SKM-1 treated with dmso at 0.1 percent for 144 hours (cell line): ENCODE results near the gene METTL24.
"Not testable (repeated sequence)": the region's sequence is repeated elsewhere in the genome, so short reads cannot be mapped to it uniquely, and the experiment has no call there.

Experiments used
- DNase-seq: peaks from one replicate; lab custom pipeline; 2025; ENCODE audit not compliant: unreplicated experiment; lab: John Stamatoyannopoulos, UW

The METTL24 gene

DNA sequence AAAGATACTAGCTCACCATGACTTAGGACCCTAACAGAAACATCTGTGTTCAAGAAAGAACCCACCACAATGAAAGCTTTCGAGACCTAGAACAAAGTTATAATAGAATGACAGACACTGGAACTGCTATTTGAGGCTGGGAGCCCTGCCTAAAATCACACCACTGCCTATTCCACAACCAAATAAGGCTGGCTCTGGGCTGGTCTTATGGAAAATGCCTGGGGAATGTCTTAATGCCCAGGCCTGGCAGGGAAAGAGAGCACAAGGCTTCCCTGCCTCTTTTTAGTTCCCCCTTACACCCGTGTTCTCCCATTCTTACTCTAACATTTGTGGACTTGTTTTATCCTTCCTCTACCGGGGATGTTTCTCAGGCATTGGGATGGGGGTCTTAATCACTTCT is 5.6 kb upstream of the METTL24 start:
- no peak for DNase-seq

DNA sequence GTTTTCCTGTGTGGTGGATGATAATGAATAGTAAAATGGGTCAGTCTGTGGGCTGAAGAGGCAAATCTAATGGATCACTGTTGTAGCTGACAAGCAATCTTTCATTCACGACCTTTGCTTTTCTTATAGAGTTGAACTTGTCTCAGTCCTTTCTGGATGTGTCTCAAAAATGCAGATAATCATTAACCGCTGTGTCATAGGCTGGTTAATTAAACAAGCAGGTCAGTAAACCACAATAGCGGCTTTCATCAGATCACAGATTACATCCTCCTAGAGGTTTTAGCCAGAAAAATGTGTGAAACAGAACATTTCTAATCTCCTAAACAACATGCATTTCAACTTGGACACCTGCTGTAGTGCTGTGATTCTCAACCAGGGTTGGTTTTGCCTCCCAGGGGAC is 2.5 kb upstream of the METTL24 start:
- no peak for DNase-seq

DNA sequence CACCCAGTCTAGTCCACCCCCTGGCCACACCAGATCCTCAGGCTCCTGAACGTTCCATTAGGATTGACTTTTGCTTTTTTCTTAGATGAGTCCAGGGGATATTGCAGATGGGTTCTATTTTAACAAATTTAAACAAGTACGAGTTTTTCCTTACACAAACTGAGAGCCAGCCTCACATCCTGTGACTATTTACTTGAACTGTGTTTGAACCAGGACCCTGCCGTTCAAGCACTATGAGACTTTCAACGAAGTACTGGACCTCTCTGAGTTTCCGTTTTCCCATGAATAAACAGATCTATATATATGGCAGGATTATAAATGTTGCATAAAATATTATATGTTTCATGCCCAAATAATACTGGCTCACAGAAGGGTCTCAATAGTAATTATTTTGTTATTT is 1.4 kb upstream of the METTL24 start:
- DNase-seq: no peak

GRCh38 chr6:110358553-110359160 is 508 bp upstream of the METTL24 start:
- no peak for DNase-seq

GRCh38 chr6:110357298-110357663 is 868 bp downstream of the METTL24 start:
- no peak for DNase-seq

- no peak for DNase-seq
These were observed 1.4 kb downstream of the METTL24 start for GRCh38 chr6:110356778-110357177.

DNA sequence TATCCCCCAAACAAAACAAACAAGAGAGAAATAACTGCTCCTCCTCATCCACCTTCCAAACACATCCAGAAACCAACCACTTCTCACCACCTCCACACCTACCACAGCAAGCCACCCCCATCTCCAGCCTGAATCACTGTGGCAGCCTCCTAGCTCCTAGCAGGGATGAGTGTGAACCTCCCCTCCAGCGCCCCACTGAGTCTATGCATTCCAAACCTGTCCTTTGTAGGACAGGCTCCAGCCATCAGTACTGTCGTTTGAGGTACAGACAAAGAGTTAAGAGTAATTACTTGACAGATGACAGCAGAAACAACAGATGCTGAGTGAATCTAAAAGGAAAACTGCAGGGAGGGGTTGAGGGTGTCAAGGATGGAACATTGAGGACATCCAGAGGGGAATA is 2.4 kb downstream of the METTL24 start:
- DNase-seq: no peak

DNA sequence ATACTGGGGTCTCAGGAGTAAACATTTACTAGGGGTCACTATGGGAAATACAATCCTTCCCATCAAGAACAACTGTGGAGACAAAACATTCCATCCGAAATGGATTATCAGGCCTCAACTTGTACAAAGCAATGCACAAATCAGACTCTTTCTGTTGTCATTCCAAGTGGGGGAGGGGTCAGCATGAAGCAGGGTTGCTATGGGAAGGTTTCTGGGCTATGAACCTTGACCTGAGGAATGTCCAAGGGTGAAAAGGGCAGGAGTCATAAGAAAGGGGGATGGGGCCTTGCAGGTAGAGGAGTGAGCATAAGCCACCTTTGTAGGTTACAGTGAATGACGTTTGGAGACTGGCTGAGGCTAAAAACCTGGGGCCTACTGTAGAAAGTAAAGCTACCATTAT is 3.1 kb downstream of the METTL24 start:
- no peak for DNase-seq

DNA sequence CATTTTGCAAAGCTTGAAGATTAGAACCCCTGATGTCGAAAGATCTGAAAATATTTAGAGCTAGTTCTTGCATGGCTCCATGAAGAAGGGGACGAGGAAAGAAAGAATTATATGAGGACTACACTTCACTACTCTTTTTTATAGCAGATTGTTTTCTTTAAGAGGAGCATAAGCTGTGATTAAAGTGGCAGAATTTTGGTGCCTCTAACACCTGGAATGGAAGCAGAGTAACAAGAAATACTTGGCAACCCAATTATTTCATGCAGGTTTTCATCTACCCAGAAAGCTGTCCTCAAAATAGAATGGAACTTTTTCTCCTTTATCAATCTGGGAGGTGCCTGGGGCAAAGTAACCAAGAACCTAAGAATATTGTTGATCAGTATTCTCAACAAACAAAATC is 4.0 kb downstream of the METTL24 start:
- no peak for DNase-seq

GRCh38 chr6:110353457-110354001 is 4.6 kb downstream of the METTL24 start:
- no peak for DNase-seq

DNA sequence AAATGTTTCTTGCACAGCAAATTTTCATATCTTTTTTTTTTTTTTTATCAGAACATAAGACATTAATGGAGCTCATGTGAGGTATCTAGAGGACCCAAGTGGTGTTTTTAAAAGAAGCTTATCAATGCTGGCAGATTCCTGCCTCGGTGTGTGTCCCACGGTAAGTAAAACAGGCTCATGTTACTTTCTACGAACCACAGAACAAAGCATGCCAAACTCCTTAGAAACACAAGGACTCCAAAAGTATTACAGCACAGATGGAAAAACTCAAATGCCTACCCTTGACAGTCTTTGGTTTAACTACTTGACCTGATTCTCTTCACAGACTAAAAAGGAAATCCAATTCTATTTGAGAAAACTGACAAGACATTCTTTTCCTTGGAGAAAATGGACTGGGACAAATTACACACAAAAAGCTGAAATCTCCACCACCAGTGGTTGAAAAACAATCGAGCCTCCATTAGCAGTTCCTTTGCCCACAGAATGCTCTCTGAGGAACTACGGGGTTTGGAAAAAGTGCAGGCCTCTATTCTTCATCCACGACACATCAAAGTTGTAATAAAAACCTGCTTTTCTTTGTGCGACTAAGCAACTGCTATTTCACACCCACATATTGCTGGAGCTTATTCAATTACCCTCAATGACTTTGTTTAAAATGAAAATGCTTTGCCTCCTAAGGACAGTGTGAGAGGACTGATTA is 5.4 kb downstream of the METTL24 start:
- no peak for DNase-seq

GRCh38 chr6:110351986-110352385 is 6.2 kb downstream of the METTL24 start:
- no peak for DNase-seq

DNA sequence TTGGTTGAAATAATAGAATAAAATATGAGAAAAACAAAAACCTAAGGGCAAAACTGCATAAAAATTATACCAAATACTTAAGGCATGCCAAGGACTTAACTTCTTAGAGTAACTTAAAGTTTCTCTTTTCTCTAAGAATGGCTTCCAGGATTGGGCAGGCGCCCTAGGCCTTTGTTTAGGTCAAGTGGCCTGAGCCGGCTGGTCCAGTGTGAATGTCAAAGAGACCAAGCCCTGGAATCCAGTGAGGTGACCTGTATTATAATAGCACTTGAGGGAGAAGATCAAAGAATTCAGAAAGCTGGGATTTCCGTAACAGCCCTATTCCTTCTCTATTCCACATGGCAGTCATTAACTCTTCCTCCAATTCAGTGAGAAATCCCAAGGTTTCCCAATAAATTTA is 6.6 kb downstream of the METTL24 start:
- no peak for DNase-seq

DNA sequence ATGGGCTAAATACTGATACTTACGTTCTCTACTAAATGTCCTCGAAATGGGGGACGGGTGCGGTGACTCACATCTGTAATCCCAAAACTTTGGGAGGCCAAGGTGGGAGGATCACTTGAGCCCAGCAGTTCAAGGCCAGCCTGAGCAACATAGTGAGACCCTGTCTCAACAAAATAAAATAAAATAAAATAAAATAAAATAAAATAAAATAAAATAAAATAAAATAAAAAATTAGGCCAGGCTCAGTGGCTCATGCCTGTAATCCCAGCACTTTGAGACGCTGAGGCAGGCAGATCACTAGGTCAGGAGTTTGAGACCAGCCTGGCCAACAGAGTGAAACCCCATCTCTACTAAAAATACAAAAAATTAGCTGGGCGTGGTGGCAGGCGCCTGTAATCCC is 7.6 kb downstream of the METTL24 start:
- not testable (repeated sequence) for DNase-seq

- no peak for DNase-seq
These were observed 9.0 kb downstream of the METTL24 start for GRCh38 chr6:110348961-110349690.

DNA sequence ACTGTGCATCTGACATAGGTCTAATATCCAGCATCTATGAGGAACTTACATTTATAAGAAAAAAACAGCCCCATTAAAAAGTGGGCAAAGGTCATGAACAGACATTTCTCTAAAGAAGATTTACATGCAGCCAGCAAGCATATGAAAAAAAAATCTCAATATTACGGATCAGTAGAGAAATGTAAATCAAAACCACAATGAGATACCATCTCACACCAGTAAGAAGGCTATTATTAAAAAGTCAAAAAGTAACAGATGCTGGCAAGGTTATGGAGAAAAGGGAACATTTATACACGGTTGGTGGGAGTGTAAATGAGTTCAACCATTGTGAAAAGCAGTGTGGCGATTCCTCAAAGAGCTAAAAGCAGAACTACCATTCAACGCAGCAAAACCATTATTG is 13.1 kb downstream of the METTL24 start:
- DNase-seq: no peak

DNA sequence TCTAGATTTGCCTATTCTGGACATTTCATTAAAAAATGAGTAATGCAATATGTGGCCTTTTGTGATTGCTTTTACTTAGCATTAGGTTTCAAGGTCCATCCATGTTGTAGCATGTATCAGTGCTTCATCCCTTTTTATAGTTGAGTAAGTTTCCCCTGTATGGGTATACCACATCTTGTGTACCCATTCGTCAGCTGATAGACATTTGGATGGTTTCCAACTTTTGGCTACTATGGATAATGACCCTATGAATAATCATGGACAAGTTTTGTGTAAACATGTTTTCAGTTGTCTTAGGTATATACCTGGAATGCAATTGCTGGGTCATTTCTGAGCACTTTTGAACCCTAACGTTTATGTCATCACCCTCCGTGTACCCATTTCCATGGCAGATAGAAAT is 15.4 kb downstream of the METTL24 start:
- no peak for DNase-seq

DNA sequence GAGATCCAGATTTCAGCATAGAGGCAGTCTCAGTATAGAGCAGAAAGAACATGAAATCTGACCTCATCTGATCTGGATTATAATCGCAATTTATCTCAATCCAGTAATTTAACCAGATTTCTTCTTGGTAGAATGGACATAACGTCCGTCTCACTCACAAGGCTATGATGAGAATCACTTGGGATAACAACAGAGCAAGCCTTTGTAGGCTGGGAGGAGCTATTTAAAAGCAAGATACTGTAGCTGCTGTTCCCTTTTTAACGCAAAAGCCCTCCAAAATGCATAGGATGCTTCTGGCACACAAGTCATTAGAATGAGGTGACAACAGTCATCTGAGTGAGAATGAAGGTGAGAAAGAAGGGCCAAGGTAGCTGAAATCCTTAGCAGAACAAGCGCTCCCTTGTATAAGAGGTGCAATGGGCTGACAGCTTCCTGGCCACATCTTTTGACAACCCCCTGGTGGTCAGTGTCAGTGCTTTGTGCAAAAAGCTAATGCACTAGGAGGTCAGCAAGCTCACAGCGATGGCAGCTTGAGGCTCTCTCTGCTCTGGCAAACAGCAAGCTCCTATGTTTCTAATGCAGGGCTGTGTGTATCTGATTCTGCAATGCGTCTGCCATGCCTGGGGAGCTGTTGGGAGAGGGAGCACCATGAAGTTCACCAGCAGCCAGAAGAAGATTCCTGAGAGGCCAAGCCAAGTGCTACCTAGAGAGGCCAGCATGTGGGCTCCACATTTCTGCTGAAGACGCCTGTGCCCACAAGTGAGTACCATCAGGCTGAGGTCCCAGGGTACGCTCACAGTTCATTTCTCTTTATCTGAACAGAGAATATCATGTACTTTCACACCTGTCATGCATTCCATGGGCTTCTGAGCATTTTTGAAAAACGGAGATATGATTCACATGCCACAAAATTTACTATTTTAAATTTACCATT is 16.2 kb downstream of the METTL24 start:
- DNase-seq: peak; percentile 21

DNA sequence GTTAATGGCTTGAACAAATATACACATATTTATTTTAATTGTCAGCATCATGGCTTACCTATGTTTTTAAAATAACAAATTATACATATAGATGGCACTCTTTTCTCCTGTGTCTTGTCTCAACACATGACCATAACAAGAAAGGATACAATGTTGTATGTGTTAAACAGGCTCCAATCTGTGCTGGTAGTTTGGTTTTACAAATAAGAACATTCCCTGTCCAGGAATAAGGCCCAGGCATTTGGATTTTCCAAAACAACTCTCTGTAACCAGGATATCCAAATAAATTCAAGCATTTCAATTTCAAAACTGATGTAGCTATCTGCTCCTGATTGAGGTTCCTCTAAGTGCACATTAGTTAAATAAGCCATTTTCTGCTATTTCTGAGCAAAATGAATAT is 17.1 kb downstream of the METTL24 start:
- DNase-seq: no peak

DNA sequence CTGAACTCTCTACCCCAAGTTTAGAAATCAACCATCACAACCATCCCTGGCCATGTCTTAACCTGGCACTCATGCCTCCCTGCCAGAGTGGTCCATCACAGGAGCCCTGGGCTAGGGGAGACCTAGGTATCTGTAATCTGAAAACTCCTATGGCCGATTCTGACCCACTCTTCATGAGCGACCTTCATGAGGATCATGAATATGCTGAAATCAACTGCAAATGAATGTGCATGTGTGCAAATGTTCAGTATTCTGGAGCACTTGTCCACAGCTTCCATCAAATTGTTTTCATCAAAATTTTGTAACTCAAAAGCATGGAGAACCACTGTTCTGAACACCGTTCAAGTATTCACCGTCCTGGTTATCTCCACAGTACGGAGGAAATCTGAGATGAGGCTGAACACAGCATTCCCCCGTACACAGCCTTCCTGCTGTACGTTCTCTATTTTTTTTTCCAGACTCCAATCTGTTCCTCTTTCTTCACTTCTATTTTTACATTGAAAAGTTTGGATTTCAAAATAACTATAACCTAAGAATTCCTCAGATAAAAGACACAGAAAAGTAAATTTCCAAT is 17.7 kb downstream of the METTL24 start:
- DNase-seq: no peak
